NCI-H1105 (cell line): ENCODE data around the gene FADD.

ENCODE experiments used
- DNase-seq: peaks from one replicate; lab custom pipeline; 2025; lab: John Stamatoyannopoulos, UW

The FADD gene

GRCh38 chr11:70202920-70203750, at the start of gene FADD:
Gene FADD (plus strand): TSS chr11:70203296. CDS start chr11:70203460, 164 bp downstream.
- DNase-seq: peak; percentile 95

- DNase-seq: no peak
Observed at GRCh38 chr11:70155386-70155785, 47.7 kb upstream of the FADD start.

GRCh38 chr11:70156291-70157037, 46.6 kb upstream of the FADD start:
- DNase-seq: no peak

- DNase-seq: no peak
Observed at GRCh38 chr11:70158201-70158600, 44.9 kb upstream of the FADD start.

GRCh38 chr11:70158757-70159389, 44.2 kb upstream of the FADD start:
- no peak for DNase-seq

GRCh38 chr11:70159627-70160570, 43.2 kb upstream of the FADD start:
- DNase-seq: no peak

GRCh38 chr11:70161043-70161625, 42.0 kb upstream of the FADD start:
- no peak for DNase-seq

GRCh38 chr11:70164705-70165104, 38.4 kb upstream of the FADD start:
- DNase-seq: no peak

- DNase-seq: no peak
Observed at GRCh38 chr11:70167120-70167519, 36.0 kb upstream of the FADD start.

- DNase-seq: no peak
Observed at GRCh38 chr11:70167723-70168404, 35.2 kb upstream of the FADD start.

GRCh38 chr11:70168405-70168754, 34.7 kb upstream of the FADD start:
- DNase-seq: no peak

- DNase-seq: no peak
Observed at GRCh38 chr11:70169127-70169526, 34.0 kb upstream of the FADD start.

GRCh38 chr11:70169632-70170031, 33.5 kb upstream of the FADD start:
- DNase-seq: no peak

GRCh38 chr11:70170596-70171210, 32.4 kb upstream of the FADD start:
- no peak for DNase-seq

GRCh38 chr11:70173018-70173417, 30.1 kb upstream of the FADD start:
- no peak for DNase-seq

- no peak for DNase-seq
Observed at GRCh38 chr11:70174547-70175235, 28.4 kb upstream of the FADD start.

- DNase-seq: no peak
Observed at GRCh38 chr11:70175236-70175698, 27.8 kb upstream of the FADD start.

GRCh38 chr11:70176940-70177689, 26.0 kb upstream of the FADD start:
- DNase-seq: no peak

GRCh38 chr11:70180906-70181305, 22.2 kb upstream of the FADD start:
- no peak for DNase-seq
